22Rv1 (cell line): Measurements from ENCODE around the gene TRAPPC10.

Source experiments
- ZFX ChIP-seq: fragments of 450-650 bp; IDR thresholded peaks from 2 replicates; pipeline ENCODE4 v1.6.1; 2017; ENCODE audit warnings: antibody characterized with exemption, borderline replicate concordance
- TF ChIP-seq, protein P1 (sequence below): fragments of 450-650 bp; IDR thresholded peaks from 2 replicates; pipeline ENCODE4 v1.5.1; 2017; ENCODE audit warnings: mild to moderate bottlenecking

DNA sequence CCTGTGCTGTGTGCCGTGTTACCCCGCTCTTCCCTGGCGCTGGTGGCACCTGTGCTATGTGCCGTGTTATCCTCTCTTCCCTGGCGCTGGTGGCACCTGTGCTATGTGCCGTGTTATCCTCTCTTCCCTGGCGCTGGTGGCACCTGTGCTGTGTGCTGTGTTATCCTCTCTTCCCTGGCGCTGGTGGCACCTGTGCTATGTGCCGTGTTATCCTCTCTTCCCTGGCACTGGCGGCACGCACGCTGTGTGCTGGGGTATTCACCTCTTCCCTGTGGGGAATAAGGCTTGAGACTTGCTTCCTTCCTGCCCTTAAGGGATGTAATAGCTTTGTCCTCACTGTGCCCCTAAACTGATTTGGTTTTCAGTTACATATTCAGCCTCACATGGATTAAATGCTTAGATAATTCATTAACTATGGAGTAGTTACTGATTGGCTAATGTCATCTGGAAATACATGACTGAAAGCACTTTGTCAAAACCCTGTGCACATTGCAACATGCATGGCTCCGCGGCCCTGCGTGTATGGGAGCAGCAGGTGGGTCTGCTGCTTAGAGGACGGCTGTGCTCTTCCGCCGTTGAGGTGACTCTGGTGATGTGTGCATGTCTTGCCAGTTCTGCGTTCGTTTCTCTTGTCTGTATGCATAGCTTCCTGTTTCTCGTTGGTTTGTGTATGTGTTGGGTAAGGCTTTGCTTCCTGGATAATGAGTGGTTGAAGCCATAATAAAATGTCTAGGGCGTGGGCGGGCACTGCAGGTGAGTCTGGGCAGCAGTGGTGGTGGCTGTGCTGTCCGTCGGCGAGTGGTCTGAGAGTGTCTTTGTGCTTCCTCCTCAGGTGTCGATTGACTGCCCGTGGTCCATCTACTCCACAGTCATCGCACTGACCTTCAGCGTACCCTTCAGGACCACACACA, 77.1 kb downstream of the TRAPPC10 start:
- TF ChIP-seq, protein P1, sequence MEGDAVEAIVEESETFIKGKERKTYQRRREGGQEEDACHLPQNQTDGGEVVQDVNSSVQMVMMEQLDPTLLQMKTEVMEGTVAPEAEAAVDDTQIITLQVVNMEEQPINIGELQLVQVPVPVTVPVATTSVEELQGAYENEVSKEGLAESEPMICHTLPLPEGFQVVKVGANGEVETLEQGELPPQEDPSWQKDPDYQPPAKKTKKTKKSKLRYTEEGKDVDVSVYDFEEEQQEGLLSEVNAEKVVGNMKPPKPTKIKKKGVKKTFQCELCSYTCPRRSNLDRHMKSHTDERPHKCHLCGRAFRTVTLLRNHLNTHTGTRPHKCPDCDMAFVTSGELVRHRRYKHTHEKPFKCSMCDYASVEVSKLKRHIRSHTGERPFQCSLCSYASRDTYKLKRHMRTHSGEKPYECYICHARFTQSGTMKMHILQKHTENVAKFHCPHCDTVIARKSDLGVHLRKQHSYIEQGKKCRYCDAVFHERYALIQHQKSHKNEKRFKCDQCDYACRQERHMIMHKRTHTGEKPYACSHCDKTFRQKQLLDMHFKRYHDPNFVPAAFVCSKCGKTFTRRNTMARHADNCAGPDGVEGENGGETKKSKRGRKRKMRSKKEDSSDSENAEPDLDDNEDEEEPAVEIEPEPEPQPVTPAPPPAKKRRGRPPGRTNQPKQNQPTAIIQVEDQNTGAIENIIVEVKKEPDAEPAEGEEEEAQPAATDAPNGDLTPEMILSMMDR, result no peak
- no peak for TF ChIP-seq ZFX
